Measurements from ENCODE around the gene WHRN.
A peak's percentile ranks its signal among the peaks of the same experiment; 100 is the strongest.

The WHRN gene

GRCh38 chr9:114505187-114506081 lies at the start of gene WHRN:
WHRN (minus strand) TSS chr9:114505473; CDS start chr9:114504801, 672 bp downstream.
- peak; percentile 63 for DNase-seq

GRCh38 chr9:114553202-114553601 lies 47.9 kb upstream of the WHRN start:
- DNase-seq: no peak

GRCh38 chr9:114552706-114553105 lies 47.4 kb upstream of the WHRN start:
- DNase-seq: no peak

- DNase-seq: no peak
Measured at GRCh38 chr9:114551750-114552685, 46.7 kb upstream of the WHRN start.

- no peak for DNase-seq
Measured at GRCh38 chr9:114549697-114550330, 44.5 kb upstream of the WHRN start.

GRCh38 chr9:114546851-114547250 lies 41.6 kb upstream of the WHRN start:
- no peak for DNase-seq

- no peak for DNase-seq
Measured at GRCh38 chr9:114545055-114545454, 39.8 kb upstream of the WHRN start.

- DNase-seq: no peak
Measured at GRCh38 chr9:114539701-114540380, 34.6 kb upstream of the WHRN start.

- DNase-seq: no peak
Measured at GRCh38 chr9:114538241-114538640, 33.0 kb upstream of the WHRN start.

GRCh38 chr9:114532561-114533237 lies 27.4 kb upstream of the WHRN start:
- DNase-seq: no peak

GRCh38 chr9:114529285-114529684 lies 24.0 kb upstream of the WHRN start:
- DNase-seq: no peak

- DNase-seq: no peak
Measured at GRCh38 chr9:114526807-114527206, 21.5 kb upstream of the WHRN start.

GRCh38 chr9:114525513-114525912 lies 20.2 kb upstream of the WHRN start:
- DNase-seq: no peak

GRCh38 chr9:114524247-114524681 lies 19.0 kb upstream of the WHRN start:
- no peak for DNase-seq

- no peak for DNase-seq
Measured at GRCh38 chr9:114522847-114523246, 17.6 kb upstream of the WHRN start.

- no peak for DNase-seq
Measured at GRCh38 chr9:114522286-114522685, 17.0 kb upstream of the WHRN start.

GRCh38 chr9:114521846-114522245 lies 16.6 kb upstream of the WHRN start:
- no peak for DNase-seq

GRCh38 chr9:114518599-114519022 lies 13.3 kb upstream of the WHRN start:
- no peak for DNase-seq

GRCh38 chr9:114518120-114518519 lies 12.8 kb upstream of the WHRN start:
- DNase-seq: no peak

GRCh38 chr9:114516913-114517312 lies 11.6 kb upstream of the WHRN start:
- DNase-seq: no peak

GRCh38 chr9:114515528-114515927 lies 10.3 kb upstream of the WHRN start:
- no peak for DNase-seq

GRCh38 chr9:114513959-114514267 lies 8.6 kb upstream of the WHRN start:
- no peak for DNase-seq
